ENCODE measurements around the gene SCAF11.

GRCh38 chr12:45948546-45948945 is 41.8 kb downstream of the SCAF11 start:
- no peak for TF ChIP-seq CTCF (optimal IDR thresholded peaks at IDR 0.05 in 1 of 3, IDR thresholded peaks at IDR 0.05 in 1 of 3, conservative IDR thresholded peaks at IDR 0.05 in 1 of 3; ENCODE audit: extremely low read depth in 1 of 3, insufficient read depth in 2 of 3, low read length in 3 of 3)
- no peak for TF ChIP-seq EZH2 (IDR thresholded peaks at IDR 0.05; ENCODE audit: low read length)

Measured in keratinocyte (primary cell).